Measurements from ENCODE around the gene NNMT. TPM values are rescaled to one million over a fixed set of nuclear protein-coding genes. Genes with fewer than 3 reads are reported as not detected.
A peak's percentile ranks its signal among the peaks of the same experiment; 100 is the strongest.

The NNMT gene
- total and polyA plus RNA-seq, 2 experiments from 2014 or later = 150 to 385 TPM

DNA sequence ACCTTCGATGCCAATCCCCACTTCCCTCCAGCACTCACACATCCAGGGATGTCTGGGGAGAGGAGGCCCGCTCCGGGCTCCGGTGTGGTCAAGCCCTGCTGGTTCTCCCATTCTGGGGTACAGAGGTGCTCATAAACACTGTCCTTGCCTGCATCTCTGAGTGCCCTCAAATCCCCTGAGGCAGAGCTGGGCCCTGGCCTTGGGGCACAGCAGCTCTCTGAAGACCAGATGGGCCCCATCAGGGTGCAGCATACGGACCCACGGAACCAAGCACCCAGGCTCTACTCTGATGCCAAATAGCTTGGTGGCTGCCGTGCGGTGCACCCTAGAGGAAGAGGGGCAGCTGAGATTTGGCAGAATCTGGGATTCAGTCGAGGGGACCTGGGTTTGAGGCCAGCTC, 35.7 kb upstream of the NNMT start:
- H3K4me2 ChIP-seq = no peak overlapping the region
- no peaks in the 10 kb centered on the region for H3K27me3 ChIP-seq
- no peaks in the 10 kb centered on the region for H3K79me2 ChIP-seq
- WGBS (ENCODE audit: low lambda C conversion rate, missing lambda C conversion rate) = 74% methylated on average over 8 of the region's 9 CpGs
- TF ChIP-seq, protein P1, sequence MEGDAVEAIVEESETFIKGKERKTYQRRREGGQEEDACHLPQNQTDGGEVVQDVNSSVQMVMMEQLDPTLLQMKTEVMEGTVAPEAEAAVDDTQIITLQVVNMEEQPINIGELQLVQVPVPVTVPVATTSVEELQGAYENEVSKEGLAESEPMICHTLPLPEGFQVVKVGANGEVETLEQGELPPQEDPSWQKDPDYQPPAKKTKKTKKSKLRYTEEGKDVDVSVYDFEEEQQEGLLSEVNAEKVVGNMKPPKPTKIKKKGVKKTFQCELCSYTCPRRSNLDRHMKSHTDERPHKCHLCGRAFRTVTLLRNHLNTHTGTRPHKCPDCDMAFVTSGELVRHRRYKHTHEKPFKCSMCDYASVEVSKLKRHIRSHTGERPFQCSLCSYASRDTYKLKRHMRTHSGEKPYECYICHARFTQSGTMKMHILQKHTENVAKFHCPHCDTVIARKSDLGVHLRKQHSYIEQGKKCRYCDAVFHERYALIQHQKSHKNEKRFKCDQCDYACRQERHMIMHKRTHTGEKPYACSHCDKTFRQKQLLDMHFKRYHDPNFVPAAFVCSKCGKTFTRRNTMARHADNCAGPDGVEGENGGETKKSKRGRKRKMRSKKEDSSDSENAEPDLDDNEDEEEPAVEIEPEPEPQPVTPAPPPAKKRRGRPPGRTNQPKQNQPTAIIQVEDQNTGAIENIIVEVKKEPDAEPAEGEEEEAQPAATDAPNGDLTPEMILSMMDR (IDR thresholded peaks at IDR 0.05; ENCODE audit: poor library complexity) = no peak
- no peak for TF ChIP-seq EZH2phosphoT487 (IDR thresholded peaks at IDR 0.05; ENCODE audit: low read depth, severe bottlenecking, unreplicated experiment)
- no peak for TF ChIP-seq EZH2 (IDR thresholded peaks at IDR 0.05; ENCODE audit: borderline replicate concordance)
- H3K9me2 ChIP-seq (replicated peaks; ENCODE audit: insufficient read depth) = no peaks in the 10 kb centered on the region
- H4K20me1 ChIP-seq (ENCODE audit: insufficient read depth, poor library complexity, severe bottlenecking) = no peaks in the 10 kb centered on the region
- no peak overlapping the region for H2AFZ ChIP-seq
- no peaks in the 10 kb centered on the region for H3K9me3 ChIP-seq (ENCODE audit: low read depth)
- H3K27ac ChIP-seq = no peak overlapping the region
- no peak for DNase-seq (ENCODE audit: low spot score)
- H3K4me3 ChIP-seq = no peak overlapping the region
- H3K36me3 ChIP-seq (replicated peaks; ENCODE audit: insufficient read depth, low read depth) = no peaks in the 10 kb centered on the region
- peaks cover 31% of the 10 kb centered on the region for H3K4me1 ChIP-seq (ENCODE audit: insufficient read depth)

DNA sequence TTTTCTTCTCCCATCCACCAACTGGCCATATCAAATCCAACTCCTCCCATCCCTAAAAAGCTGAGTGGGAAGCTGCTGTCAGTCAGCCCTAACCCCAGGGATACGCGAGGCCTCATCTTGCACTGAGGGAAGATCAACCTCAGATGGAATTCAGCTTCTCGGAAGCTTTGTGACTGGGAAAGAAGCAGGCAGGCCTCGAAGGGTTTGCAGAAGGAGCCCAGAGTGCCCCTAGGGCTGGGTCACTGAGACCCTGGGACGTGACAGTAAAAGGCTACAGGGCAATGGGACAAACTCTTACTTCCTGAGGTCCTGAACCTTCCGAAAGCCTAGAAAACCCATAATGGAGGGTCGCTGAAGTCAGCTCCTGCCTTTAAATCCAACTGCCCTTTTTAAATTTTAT, 34.4 kb upstream of the NNMT start:
- no peak overlapping the region for H3K4me3 ChIP-seq
- H4K20me1 ChIP-seq (ENCODE audit: insufficient read depth, poor library complexity, severe bottlenecking) = no peaks in the 10 kb centered on the region
- no peak overlapping the region for H2AFZ ChIP-seq
- no peak overlapping the region for H3K4me2 ChIP-seq
- no peaks in the 10 kb centered on the region for H3K36me3 ChIP-seq (replicated peaks; ENCODE audit: insufficient read depth, low read depth)
- WGBS (ENCODE audit: low lambda C conversion rate, missing lambda C conversion rate) = 90% methylated on average over 7 of the region's 7 CpGs
- H3K27ac ChIP-seq = no peak overlapping the region
- no peaks in the 10 kb centered on the region for H3K27me3 ChIP-seq
- TF ChIP-seq, protein P1 (IDR thresholded peaks at IDR 0.05; ENCODE audit: poor library complexity) = no peak
- no peaks in the 10 kb centered on the region for H3K9me3 ChIP-seq (ENCODE audit: low read depth)
- H3K9me2 ChIP-seq (replicated peaks; ENCODE audit: insufficient read depth) = no peaks in the 10 kb centered on the region
- DNase-seq (ENCODE audit: low spot score) = no peak
- peaks cover 29% of the 10 kb centered on the region for H3K4me1 ChIP-seq (ENCODE audit: insufficient read depth)
- no peaks in the 10 kb centered on the region for H3K79me2 ChIP-seq

DNA sequence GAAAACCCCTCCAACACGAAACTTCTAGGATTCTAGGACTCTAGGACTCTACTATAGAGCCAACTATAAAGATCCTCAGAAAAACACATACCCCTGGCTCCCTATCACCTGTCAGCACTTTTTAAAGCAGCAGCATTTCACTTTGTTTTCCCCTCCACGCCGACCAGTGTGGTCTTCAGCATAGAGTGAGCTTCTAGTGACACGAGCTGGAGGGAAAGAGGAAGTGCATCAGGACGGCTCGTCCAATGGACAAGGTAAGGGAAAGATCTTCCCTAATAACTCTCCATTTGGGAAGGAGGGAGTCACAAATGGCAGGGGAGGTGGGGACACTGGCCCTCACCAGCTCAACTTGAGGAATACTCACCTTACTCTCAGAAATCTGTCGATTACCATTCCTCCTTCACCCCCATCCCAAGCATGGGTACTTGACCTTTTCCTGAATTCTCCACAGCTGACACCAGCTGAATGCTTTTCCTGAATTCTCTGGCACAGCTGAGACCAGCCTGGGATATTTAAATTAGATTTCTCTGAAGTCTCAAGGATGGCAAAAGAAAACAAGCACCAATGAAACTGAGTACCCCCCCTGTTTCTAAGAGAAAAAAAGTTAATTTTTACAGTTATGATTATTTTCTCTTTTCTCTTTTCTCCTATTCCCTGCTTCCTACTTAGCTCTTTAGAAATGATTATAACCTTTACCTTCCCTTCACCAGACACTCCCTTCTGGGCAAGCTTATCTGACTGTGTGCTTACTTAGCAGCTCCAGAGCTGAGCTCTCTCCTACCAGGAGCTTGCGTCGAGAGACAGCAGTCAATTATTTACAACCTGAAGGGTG, 33.3 kb upstream of the NNMT start:
- TF ChIP-seq, protein P1 (IDR thresholded peaks at IDR 0.05; ENCODE audit: poor library complexity) = peak; percentile 73
- no peak for TF ChIP-seq EZH2phosphoT487 (IDR thresholded peaks at IDR 0.05; ENCODE audit: low read depth, severe bottlenecking, unreplicated experiment)
- no peaks in the 10 kb centered on the region for H3K79me2 ChIP-seq
- H3K4me2 ChIP-seq = peak overlapping the region; percentile 52
- H3K9me2 ChIP-seq (replicated peaks; ENCODE audit: insufficient read depth) = no peaks in the 10 kb centered on the region
- 17% methylated on average over 9 of the region's 9 CpGs for WGBS (ENCODE audit: low lambda C conversion rate, missing lambda C conversion rate)
- no peaks in the 10 kb centered on the region for H3K36me3 ChIP-seq (replicated peaks; ENCODE audit: insufficient read depth, low read depth)
- peaks cover 18% of the 10 kb centered on the region for H3K4me1 ChIP-seq (ENCODE audit: insufficient read depth)
- H3K27ac ChIP-seq = peak overlapping the region; percentile 72
- no peaks in the 10 kb centered on the region for H3K27me3 ChIP-seq
- no peak overlapping the region for H3K4me3 ChIP-seq
- H2AFZ ChIP-seq = no peak overlapping the region
- DNase-seq (ENCODE audit: low spot score) = peak; percentile 71
- no peaks in the 10 kb centered on the region for H3K9me3 ChIP-seq (ENCODE audit: low read depth)
- no peaks in the 10 kb centered on the region for H4K20me1 ChIP-seq (ENCODE audit: insufficient read depth, poor library complexity, severe bottlenecking)

Data from hepatocyte (in vitro differentiated cells).